IPS DF 6.9 (cell line): ENCODE measurements around the gene CLEC2L.

Source experiments
- DNase-seq: peaks from one replicate; pipeline ENCODE4 v3.0.0-alpha.2; 2013; ENCODE audit warnings: low read depth, low spot score
- H3K27ac ChIP-seq: one replicate; pipeline ENCODE4 v1.5.1; 2013; ENCODE audit warnings: low read length, control low read depth
- H3K27me3 ChIP-seq: 2 replicates; pipeline ENCODE4 v1.6.1; 2013; ENCODE audit warnings: mild to moderate bottlenecking, low read length; ENCODE audit not compliant: control insufficient read depth, insufficient read depth
- H3K36me3 ChIP-seq: 2 replicates; pipeline ENCODE4 v1.6.1; 2013; ENCODE audit warnings: low read length; ENCODE audit not compliant: control insufficient read depth, insufficient read depth
- H3K4me1 ChIP-seq: 2 replicates; pipeline ENCODE4 v1.6.1; 2013; ENCODE audit warnings: low read length; ENCODE audit not compliant: control insufficient read depth, insufficient read depth
- H3K4me3 ChIP-seq: 2 replicates; pipeline ENCODE4 v1.5.1; 2013; ENCODE audit warnings: mild to moderate bottlenecking, low read length
- H3K9me3 ChIP-seq: 2 replicates; pipeline ENCODE4 v1.6.1; 2013; ENCODE audit warnings: low read length, inconsistent platforms; ENCODE audit not compliant: control insufficient read depth, insufficient read depth
- WGBS: extraction: QIAGEN DNeasy Blood & Tissue Kit; methylation state at CpG from one replicate; pipeline ENCODE4 v1.1.7; 2013; ENCODE audit warnings: mixed read lengths, missing lambda C conversion rate; ENCODE audit not compliant: insufficient read length, insufficient coverage; 5-methylcytosine and 5-hydroxymethylcytosine counted together

The CLEC2L gene

DNA sequence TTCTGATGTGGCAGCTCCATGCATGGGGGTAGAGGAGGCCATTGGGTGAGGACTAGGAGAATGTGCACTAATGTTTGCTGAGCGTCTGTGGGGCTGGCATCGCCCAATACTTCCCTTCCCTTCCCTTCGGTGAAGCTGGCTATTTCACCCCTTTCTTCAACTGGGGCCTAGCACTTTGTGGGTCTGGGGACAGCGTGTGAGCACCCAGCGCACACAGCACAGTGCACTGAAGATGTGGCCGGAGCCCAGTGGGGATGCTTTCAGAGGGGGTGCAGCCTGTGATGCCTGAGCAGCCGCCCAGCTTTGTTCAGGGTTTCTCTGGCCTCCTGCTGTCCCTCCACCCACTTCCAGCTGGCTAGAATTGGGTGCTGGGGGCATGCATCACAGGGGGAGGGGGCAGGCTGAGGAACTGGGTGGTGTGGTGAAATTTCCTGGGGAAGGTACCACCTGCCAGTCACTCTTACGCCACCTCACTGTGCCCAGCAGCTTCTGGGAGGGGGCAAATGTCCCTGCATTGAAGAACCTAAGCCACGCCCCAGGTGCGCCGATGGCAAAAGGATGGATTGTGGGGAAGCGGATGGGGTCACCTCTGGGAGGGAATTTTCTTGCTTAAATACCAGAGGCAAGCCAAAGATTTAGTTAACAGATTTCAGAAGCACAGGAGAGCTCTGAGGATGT, 45.5 kb downstream of the CLEC2L start:
- Histone ChIP-seq H3K27ac (no peak overlapping the region), H3K4me3 (no peak overlapping the region), H3K4me1 (peaks cover 5% of the 10 kb centered on the region; the same call in 1 of the 2 replicates), H3K36me3 (no peaks in the 10 kb centered on the region), H3K9me3 (no peaks in the 10 kb centered on the region), H3K27me3 (no peaks in the 10 kb centered on the region)
- no peak for DNase-seq
- no CpG with 5 or more reads among the region's 12 CpGs for whole genome bisulfite sequencing

DNA sequence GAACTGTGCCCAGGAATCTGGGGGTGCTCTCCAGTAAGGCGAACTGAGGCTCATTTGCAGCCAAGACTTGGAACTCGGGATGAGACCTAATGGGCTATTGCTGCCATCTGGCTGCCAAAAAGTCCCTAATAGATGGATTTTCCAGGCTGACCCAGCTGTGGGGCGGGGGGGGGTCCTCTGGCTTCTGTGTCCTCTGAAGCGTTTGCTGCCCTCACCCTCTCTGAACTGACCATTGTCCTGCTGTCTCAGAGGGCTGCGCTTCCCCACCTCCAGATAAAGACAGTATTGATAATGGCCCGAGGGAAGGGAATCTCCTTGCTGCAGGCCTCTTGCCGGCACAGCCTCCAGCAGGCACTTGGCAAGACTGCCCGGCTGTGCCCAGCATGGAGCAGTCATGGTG, 46.6 kb downstream of the CLEC2L start:
- DNase-seq: no peak
- WGBS: no CpG with 5 or more reads among the region's 8 CpGs
- Histone ChIP-seq H3K4me1 (peaks cover 5% of the 10 kb centered on the region; the same call in 1 of the 2 replicates), H3K36me3 (no peaks in the 10 kb centered on the region), H3K4me3 (no peak overlapping the region), H3K27ac (no peak overlapping the region), H3K27me3 (no peaks in the 10 kb centered on the region), H3K9me3 (no peaks in the 10 kb centered on the region)

DNA sequence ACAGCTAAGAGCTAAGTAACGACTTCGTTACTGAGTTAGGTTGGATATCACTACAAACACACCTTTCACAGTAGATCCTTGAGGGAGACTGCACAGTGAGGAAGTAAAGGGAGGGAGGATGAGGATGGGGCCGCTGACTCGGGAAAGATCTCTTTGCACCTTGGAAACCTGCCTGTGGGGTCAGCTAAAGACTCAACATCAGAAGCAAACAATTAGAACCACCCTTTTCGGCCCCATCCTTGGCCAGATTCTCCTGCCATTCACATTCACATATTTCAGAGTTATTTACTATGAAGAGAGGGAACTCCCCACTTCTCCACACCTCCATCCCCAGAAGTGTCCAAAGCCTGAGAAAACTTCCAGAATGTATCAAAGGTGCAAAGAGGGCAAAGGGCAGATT, 47.1 kb downstream of the CLEC2L start:
- H3K4me3 ChIP-seq: no peak overlapping the region
- peaks cover 5% of the 10 kb centered on the region; the same call in 1 of the 2 replicates for H3K4me1 ChIP-seq
- H3K9me3 ChIP-seq: no peaks in the 10 kb centered on the region
- no peak overlapping the region for H3K27ac ChIP-seq
- no peaks in the 10 kb centered on the region for H3K36me3 ChIP-seq
- no CpG with 5 or more reads among the region's 5 CpGs for WGBS
- DNase-seq: no peak
- no peaks in the 10 kb centered on the region for H3K27me3 ChIP-seq

DNA sequence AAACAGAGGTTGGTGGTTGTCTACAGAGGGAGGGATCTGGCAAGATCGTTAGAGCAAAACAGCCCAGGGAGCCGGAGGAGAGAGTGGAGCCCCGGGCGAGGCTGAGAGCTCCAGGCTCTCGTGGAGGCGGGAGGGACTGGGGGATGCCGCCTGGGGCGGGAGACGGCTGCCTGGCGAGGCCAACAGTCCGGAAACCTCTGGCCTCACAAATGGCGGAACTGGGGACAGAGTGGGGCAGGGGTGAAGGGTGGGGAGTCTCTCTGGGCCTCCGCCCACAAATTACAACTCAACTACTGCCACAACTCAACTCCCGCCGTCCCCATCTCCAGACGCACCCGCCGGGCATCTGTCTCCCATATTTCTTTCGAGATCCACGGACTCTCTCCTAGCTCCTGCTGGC, 47.7 kb downstream of the CLEC2L start:
- no peaks in the 10 kb centered on the region for H3K9me3 ChIP-seq
- no peak for DNase-seq
- H3K4me3 ChIP-seq: no peak overlapping the region
- WGBS: no CpG with 5 or more reads among the region's 20 CpGs
- peaks cover 5% of the 10 kb centered on the region; the same call in 1 of the 2 replicates for H3K4me1 ChIP-seq
- H3K27ac ChIP-seq: no peak overlapping the region
- H3K27me3 ChIP-seq: no peaks in the 10 kb centered on the region
- no peaks in the 10 kb centered on the region for H3K36me3 ChIP-seq

DNA sequence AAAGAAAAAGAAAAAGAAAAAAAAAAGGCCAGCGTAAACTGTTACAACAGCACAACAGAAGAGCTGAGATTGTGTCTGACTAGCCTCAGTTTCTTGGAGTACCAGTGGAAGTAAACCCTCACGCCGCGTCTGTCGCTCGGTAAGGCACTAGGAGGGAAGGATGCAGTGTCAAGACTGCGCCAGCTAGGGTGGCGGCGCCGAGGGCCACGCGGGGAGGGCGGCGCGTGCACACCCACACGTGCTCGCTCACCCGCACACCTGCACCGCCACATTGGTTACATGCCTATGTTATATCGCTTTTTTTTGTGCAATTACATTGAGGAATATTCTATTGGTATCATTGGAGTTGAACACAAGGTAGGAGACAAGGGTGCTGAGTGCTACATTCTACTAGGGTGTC, 48.2 kb downstream of the CLEC2L start:
- Histone ChIP-seq H3K9me3 (no peaks in the 10 kb centered on the region), H3K4me3 (no peak overlapping the region), H3K27me3 (no peaks in the 10 kb centered on the region), H3K36me3 (no peaks in the 10 kb centered on the region), H3K27ac (no peak overlapping the region), H3K4me1 (peaks cover 5% of the 10 kb centered on the region; the same call in 1 of the 2 replicates)
- no peak for DNase-seq
- no CpG with 5 or more reads among the region's 20 CpGs for WGBS

DNA sequence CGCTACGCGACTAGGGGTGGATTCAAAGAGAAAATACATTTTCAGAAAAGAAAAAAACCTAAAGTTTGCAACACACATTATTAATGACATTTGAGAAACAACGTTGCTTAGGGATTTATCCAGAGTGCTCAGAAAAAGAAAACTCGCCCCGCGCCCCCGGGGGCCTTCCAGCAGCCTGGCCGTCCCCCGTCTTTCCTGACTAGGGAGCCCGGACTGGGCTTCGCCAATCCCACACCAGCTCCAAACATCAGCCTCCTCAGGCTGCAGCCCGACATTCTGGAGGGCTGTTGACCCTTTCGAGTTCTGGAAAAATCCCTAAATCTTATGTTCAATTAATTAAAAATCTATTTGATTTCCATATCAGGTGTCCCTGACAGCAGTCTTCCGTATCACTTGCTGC, 48.6 kb downstream of the CLEC2L start:
- H3K27me3 ChIP-seq: no peaks in the 10 kb centered on the region
- no peaks in the 10 kb centered on the region for H3K36me3 ChIP-seq
- WGBS: no CpG with 5 or more reads among the region's 15 CpGs
- DNase-seq: no peak
- H3K4me3 ChIP-seq: no peak overlapping the region
- H3K4me1 ChIP-seq: peaks cover 5% of the 10 kb centered on the region; the same call in 1 of the 2 replicates
- no peak overlapping the region for H3K27ac ChIP-seq
- no peaks in the 10 kb centered on the region for H3K9me3 ChIP-seq

DNA sequence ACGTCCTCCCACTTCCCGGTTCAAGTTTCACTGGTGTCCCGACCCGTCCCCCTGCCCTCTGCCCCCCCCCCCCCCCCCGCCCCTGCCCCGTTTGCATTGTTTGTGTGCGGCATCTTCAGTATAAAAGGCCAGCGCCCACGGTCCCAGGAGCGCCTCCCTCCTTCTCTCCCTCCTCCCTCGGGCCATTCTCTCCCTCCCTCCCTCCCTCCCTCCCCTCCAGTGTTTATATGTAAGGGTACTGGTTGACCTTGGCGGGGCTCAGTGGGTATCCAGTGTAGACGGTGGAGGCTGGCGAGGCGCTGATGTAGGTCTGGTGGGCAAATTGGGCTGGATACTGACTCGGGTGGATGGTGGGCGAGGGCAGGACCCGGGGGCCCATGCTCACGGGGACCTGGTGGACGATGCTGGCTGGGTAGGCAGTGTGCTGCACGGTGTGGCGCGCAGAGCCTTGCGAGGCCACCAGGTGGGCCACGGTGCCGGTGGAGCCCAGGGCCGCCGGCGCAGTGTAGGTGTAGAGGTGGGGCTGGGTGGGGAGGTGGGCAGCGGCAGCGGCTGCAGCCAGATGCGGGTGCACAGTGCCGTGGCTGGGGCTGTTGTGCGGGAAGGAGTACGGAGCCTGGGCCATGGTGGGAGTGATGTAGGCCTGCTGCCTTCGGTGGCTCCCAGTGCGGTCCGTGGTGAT, 49.4 kb downstream of the CLEC2L start:
- peaks cover 5% of the 10 kb centered on the region; the same call in 1 of the 2 replicates for H3K4me1 ChIP-seq
- no peaks in the 10 kb centered on the region for H3K36me3 ChIP-seq
- H3K27ac ChIP-seq: no peak overlapping the region
- WGBS: no CpG with 5 or more reads among the region's 38 CpGs
- DNase-seq: no peak
- no peaks in the 10 kb centered on the region for H3K27me3 ChIP-seq
- H3K4me3 ChIP-seq: no peak overlapping the region; the same call in 1 of the 2 replicates
- H3K9me3 ChIP-seq: no peaks in the 10 kb centered on the region

DNA sequence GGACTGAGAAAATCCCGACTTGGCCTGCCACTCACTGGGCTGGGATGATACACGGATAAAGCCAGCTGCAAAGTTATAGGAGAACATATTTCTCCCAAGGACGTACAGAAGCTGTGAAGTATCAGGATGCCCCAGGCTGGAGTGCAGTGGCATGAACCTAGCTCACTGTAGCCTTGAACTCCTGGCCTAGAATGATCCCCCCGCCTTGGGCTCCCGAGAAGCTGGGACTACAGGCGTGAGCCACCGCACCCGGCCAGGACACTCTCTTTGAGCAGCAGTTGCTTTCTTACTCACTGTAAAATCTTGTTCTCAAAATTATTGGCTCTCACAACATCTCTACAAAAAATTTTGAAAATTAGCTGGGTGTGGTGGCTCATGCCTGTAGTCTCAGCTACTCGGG, 50.4 kb downstream of the CLEC2L start:
- H3K27me3 ChIP-seq: no peaks in the 10 kb centered on the region
- H3K4me3 ChIP-seq: no peak overlapping the region
- H3K4me1 ChIP-seq: peaks cover 5% of the 10 kb centered on the region; the same call in 1 of the 2 replicates
- WGBS: no CpG with 5 or more reads among the region's 9 CpGs
- DNase-seq: no peak
- H3K9me3 ChIP-seq: no peaks in the 10 kb centered on the region
- H3K27ac ChIP-seq: no peak overlapping the region
- no peaks in the 10 kb centered on the region for H3K36me3 ChIP-seq

DNA sequence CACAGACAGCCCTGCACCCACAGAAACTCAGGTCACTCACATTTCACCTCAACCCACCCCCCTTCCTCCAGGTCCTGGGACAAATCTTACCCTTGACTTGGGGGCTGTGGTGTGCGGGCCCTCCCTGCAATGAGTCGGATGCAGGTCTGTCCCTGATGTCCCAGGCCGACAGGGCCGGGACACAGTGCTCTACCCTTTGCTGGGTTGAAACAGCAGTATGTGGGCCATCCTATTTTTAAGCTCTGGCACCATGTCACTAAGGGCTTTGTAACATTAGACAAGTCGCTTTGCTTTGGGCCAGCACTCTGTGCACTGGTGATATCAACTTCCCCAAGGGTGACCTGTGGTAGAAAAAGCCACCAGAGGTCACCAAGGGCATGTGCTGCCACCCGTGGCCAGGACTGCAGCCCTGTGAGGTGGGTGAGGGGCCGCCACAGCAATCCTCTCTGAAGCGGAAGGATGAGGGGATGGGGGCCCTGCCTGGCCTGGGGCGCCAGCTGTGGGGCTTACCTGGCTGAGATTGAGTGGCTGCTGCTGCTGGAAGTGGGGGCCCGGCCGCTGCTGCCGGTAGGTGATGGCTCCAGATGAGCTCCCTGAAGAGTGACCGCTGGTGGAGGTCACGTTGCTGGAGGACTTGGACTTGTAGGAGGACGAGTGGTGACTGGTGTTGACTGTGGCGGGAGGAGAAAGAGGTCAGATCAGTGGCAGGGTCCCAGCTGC, 51.3 kb downstream of the CLEC2L start:
- Histone ChIP-seq H3K36me3 (no peaks in the 10 kb centered on the region), H3K27me3 (no peaks in the 10 kb centered on the region), H3K9me3 (no peaks in the 10 kb centered on the region), H3K4me3 (no peak overlapping the region), H3K27ac (no peak overlapping the region), H3K4me1 (peaks cover 5% of the 10 kb centered on the region; the same call in 1 of the 2 replicates)
- no CpG with 5 or more reads among the region's 16 CpGs for WGBS
- no peak for DNase-seq

DNA sequence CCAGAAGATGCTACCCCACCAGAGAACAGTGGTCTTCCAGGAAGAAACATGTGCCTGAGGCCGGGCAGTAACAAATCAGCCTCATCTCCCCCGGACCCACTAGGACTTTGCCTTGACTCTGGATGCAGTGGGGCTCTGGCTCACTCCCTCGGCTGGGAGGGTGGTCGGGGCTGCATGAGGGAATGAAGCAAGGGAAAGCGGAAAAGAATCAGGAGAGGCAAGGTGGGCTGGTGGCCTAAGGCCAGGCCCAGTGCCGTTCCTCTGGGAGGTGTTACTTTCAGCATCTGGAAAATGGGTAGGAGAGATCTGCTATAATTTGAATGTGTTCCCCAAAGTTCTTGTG, 51.8 kb downstream of the CLEC2L start:
- Histone ChIP-seq H3K36me3 (no peaks in the 10 kb centered on the region), H3K27me3 (no peaks in the 10 kb centered on the region), H3K9me3 (no peaks in the 10 kb centered on the region), H3K4me1 (peaks cover 5% of the 10 kb centered on the region; the same call in 1 of the 2 replicates), H3K4me3 (no peak overlapping the region), H3K27ac (no peak overlapping the region)
- DNase-seq: no peak
- no CpG with 5 or more reads among the region's 6 CpGs for WGBS
